Epithelial cell of esophagus (primary cell): ENCODE data around the gene DUSP16.

ENCODE experiments used
- DNase-seq: peaks from one replicate; pipeline ENCODE4 v3.0.0; 2010; ENCODE audit warnings: low read depth
- H3K4me3 ChIP-seq: 2 replicates; pipeline ENCODE4 v1.5.1; 2011; ENCODE audit warnings: mild to moderate bottlenecking, low read length, control low read depth
- TF ChIP-seq, protein P1 (sequence below): IDR thresholded peaks from 2 replicates; pipeline ENCODE4 v1.5.1; 2011; ENCODE audit warnings: low read depth, mild to moderate bottlenecking, low read length, control low read depth, inconsistent platforms; ENCODE audit not compliant: insufficient read depth; ENCODE audit errors: missing control alignments

The DUSP16 gene

GRCh38 chr12:12553208-12553785 is 9.4 kb downstream of the DUSP16 start:
- no peak for DNase-seq
- TF ChIP-seq, protein P1, sequence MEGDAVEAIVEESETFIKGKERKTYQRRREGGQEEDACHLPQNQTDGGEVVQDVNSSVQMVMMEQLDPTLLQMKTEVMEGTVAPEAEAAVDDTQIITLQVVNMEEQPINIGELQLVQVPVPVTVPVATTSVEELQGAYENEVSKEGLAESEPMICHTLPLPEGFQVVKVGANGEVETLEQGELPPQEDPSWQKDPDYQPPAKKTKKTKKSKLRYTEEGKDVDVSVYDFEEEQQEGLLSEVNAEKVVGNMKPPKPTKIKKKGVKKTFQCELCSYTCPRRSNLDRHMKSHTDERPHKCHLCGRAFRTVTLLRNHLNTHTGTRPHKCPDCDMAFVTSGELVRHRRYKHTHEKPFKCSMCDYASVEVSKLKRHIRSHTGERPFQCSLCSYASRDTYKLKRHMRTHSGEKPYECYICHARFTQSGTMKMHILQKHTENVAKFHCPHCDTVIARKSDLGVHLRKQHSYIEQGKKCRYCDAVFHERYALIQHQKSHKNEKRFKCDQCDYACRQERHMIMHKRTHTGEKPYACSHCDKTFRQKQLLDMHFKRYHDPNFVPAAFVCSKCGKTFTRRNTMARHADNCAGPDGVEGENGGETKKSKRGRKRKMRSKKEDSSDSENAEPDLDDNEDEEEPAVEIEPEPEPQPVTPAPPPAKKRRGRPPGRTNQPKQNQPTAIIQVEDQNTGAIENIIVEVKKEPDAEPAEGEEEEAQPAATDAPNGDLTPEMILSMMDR: no peak
- no peak overlapping the region for H3K4me3 ChIP-seq

DNA sequence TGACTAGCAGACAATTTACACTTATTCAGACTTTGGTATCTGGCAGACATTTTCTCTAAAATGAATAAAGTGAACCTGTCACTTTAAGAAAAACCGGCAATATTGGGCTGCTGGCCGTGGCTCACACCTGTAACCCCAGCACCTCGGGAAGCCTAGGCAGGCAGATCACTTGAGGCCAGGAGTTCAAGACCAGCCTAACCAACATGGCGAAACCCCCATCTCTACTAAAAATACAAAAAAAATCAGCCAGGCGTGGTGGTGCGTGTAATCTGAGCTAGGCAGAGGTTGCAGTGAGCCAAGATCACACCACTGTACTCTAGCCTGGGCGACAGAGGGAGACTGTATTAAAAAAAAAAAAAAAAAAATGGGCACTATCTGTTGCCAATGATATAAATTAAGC is 11.5 kb downstream of the DUSP16 start:
- TF ChIP-seq, protein P1: no peak
- no peak for DNase-seq
- no peak overlapping the region for H3K4me3 ChIP-seq

DNA sequence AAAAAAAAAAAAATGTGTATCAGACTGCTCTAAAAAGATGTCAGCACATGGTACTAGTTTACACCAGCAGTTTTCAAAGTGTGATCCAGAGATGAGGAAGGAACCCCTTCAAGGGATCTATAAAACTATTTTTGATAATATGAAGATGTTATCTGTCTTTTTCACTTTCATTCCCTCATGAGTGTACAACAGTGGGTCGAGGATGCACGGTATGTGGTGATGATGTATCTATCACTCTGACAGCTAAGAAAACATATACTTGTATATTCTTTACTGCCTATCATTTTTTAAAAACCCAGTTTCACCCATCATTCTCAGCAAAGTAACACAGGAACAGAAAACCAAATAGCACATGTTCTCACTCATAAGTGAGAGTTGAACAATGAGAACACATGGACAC is 12.4 kb downstream of the DUSP16 start:
- TF ChIP-seq, protein P1: no peak
- no peak for DNase-seq
- H3K4me3 ChIP-seq: no peak overlapping the region

GRCh38 chr12:12549426-12549825 is 13.2 kb downstream of the DUSP16 start:
- DNase-seq: no peak
- no peak overlapping the region for H3K4me3 ChIP-seq
- TF ChIP-seq, protein P1: no peak

DNA sequence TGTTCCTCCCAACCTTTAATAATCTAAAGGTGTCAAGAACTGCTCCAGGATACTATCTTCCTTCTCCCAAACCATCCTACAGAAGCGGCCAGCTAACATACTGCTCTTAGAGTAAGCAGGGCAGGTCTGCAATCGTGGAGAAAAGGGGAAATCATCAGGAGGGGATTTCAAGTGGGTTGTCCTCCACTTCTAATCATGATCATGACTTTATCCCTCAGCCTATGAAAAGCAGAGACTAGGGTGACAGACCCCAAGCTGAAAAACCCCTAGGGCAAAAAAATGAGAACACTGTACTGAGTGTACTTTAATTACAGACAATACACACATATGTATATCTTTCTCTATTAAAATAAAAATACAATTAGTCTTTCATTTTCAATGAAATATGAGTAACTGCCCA is 13.9 kb downstream of the DUSP16 start:
- no peak overlapping the region for H3K4me3 ChIP-seq
- TF ChIP-seq, protein P1: no peak
- DNase-seq: no peak

- DNase-seq: peak; percentile 32
- H3K4me3 ChIP-seq: no peak overlapping the region
- TF ChIP-seq, protein P1: no peak
Measured at GRCh38 chr12:12546314-12546772, 16.3 kb downstream of the DUSP16 start.

DNA sequence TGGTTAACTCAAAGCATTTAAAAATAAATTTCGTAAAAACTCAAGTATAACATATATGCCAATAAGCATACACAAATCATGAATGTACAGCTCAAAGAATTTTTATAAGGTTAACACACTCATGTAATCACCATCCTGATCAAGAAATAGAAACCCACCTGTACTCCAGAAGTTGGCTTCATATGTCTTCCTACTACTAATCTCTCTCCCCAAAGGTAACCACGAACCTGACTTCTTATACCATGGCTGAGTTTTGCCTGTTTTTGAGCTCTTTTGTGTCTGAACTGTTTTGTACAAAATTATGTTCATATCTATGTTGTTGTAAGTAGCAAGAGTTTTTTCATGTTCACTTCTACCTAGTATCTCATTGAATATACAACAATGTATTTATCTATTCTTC is 18.7 kb downstream of the DUSP16 start:
- TF ChIP-seq, protein P1: no peak
- no peak for DNase-seq
- H3K4me3 ChIP-seq: no peak overlapping the region
